ENCODE results near the gene BNIP3.
"Not testable (repeated sequence)": the region's sequence is repeated elsewhere in the genome, so short reads cannot be mapped to it uniquely, and the experiment has no call there.

The BNIP3 gene

DNA sequence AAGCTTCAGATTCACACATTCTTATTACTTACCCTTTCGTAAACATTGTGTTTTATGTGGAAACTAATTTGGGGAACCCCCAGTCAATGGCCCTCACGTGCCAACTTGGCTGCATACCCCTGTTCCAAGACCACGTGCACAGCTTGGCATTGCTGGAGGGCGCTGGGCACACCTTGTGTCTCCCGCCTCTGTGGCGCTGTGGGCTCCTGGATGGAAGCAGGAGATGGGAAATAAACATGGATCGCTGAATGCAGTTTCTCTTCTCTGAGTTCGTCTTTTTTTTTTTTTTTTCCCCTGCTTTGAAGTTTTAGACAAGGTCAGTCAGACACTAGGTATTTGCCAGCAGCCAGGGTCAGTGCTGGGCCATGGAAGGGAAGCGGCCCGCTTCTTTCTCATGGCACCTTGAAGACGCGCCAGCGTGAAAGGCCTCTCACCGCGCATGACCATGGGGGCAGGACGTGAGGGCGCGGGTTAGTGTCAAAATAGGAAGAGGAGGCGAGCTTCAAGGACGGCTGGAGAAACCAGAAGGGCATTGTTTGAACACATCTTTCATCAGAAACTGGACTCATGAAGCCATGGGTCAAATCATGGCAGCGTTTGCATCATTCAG, 27.3 kb downstream of the BNIP3 start:
- no peak for DNase-seq (ENCODE audit: low read depth in 2 of 3, low spot score in 1 of 3)

DNA sequence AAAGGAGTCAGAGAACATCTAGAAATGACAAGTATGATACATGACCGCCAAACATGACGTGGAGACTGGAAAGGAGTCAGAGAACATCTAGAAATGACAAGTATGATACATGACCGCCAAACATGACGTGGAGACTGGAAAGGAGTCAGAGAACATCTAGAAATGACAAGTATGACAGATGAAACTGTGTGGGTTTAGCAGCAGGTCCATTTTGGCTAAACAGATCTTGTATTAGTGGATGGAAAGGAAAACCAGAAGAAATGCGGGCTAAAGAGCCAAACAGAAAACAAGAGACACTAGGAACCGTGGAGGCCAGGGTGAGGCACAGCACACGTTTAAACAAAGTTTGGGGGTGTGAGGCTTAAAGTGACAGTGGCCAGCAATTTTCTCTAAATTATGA, 31.8 kb downstream of the BNIP3 start:
- not testable (repeated sequence) for DNase-seq (ENCODE audit: low read depth in 2 of 3, low spot score in 1 of 3)

DNA sequence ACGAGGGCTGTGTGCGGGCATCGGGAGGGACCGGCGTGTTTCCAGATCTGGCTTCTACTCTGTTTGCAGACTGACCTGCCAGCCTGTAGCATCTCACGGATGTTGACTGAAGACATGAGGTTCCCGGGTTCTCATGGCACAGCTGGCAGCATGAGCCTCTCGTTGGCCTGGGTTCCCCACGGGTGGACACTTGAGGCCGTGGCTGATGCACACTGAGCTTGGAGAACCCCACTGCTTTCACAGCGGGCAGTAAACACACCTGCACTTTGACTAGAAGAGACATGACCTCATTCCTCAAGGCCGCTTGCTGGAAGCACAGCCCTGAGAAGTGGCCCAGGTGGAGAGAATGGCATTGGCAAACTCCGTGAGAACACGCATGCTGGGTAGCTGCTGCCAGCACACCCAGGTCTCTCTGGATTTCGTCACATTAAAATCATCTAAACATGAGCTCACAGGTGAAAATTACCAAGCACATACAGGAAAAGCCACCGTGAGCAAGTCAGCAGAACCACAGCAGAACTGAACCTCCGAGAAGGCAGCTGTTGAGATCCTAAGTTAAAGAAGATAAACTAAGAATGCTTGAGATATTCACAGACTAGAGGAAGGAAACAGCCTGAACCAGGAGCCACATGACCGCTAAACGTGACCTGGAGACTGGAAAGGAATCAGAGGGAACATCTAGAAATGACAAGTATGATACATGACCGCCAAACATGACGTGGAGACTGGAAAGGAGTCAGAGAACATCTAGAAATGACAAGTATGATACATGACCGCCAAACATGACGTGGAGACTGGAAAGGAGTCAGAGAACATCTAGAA, 32.5 kb downstream of the BNIP3 start:
- DNase-seq (ENCODE audit: low read depth in 2 of 3, low spot score in 1 of 3) = no peak

DNA sequence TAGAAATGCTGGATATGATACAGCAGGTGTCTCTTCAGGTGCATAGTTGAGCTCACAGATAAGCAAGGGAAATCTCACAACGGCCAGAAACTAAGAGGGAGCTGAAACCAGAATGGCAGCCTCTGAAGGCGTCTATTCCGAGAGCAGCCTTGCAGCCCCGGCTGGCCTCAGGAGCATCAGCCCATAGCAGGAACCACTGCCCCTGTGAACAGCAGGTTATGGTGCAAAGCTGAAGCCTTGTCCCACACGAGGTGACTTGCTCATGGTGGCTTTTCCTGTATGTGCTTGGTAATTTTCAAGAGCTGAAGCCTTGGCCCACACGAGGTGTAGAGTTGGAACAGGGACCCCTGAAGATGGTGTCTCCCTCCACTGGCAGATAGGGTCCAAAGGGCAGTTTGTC, 33.2 kb downstream of the BNIP3 start:
- no peak for DNase-seq (ENCODE audit: low read depth in 2 of 3, low spot score in 1 of 3)

DNA sequence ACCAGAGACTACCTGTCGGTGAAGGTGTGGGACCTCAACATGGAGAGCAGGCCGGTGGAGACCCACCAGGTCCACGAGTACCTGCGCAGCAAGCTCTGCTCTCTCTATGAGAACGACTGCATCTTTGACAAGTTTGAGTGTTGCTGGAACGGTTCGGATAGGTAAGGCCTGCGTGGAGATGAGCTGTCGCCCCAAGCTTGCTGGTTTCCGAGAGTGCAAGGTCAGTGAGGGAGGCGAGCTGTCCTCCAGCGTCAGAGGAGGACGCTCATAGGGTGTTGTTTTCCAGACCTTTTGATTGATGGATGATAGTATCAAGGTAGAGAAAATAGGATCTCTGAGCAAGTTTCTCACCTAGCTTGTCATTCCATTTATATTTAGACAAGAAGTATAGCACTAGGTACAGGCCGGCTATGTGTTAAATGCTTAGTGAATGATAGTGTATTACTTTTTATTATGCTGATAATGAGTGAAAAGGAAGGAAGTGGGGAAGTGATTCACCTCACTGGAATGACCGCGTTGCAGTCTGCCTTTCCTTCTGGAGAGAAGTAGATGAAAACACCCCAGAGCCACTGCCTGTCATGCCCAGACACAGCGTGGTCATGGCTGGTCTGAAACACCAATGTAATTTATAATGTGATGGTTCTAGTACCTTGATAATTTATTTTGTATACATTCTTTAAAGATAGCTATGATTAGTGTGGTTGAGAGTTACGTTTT, 33.9 kb downstream of the BNIP3 start:
- no peak for DNase-seq (ENCODE audit: low read depth in 2 of 3, low spot score in 1 of 3)

DNA sequence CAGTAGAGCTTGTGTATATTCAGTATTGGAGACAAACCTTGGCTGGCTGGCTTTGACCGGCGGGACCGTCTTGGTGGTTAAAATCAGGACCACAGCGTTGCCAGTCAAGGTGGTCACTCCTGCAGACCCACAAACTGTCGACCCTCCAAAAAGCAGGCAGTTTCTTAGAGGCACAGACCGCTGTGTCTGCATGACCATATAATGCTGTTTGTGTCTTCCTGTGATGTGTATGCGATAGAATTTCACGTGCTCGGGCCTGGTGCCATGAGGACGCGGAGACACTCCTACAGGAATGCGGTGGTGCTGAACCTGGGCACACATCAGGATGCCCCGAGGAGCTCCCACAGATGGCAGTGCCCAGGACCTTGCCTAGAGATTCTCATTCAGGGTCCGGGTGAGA, 34.8 kb downstream of the BNIP3 start:
- DNase-seq (ENCODE audit: low read depth in 2 of 3, low spot score in 1 of 3) = no peak

DNA sequence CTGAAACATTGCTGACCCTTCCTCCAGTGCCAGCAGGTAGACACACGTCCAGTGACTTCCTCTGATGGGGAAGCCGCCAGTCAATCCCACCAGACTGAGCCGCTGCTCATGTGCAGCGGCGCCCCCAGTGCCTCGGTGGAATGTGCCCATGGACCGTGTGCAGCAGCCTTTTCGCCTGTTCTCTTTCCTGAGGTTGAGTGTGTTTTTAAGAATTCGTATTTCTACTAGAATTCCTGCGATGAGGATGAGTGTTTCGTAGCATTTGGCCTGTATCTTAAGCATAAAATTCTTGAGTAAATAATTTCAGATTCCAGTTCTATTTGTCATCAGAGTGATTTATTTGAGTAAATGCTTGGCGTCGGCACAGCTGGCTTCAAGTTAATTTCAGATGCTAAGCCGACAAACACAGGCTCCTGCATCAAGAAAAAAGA, 35.4 kb downstream of the BNIP3 start:
- no peak for DNase-seq (ENCODE audit: low read depth in 2 of 3, low spot score in 1 of 3)

DNA sequence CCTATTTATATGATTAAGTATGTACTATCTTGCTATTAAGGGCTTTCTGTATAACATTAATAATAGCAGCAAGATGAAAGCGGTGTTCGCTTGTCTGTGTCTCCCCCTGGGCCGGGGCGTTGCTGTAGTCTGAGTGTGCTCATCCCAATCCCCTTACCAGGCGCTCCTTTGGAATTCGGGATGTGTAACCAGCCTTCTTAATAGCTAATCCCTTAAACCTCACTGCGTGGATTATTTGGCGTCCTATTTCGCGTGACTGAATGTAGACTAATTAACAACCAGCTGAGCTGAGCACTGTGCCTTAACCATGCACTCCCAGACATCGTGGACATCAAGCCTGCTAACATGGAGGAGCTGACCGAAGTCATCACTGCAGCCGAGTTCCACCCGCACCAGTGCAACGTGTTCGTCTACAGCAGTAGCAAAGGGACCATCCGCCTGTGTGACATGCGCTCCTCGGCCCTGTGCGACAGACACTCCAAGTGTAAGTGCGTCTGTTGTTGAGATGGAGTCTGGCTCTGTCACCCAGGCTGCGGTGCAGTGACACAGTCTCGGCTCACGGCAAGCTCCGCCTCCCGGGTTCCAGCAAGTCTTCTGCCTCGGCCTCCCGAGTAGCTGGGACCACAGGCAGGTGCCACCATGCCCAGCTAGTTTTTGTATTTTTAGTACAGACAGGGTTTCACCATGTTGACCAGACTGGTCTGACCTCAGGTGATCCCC, 36.6 kb downstream of the BNIP3 start:
- no peak for DNase-seq (ENCODE audit: low read depth in 2 of 3, low spot score in 1 of 3)

DNA sequence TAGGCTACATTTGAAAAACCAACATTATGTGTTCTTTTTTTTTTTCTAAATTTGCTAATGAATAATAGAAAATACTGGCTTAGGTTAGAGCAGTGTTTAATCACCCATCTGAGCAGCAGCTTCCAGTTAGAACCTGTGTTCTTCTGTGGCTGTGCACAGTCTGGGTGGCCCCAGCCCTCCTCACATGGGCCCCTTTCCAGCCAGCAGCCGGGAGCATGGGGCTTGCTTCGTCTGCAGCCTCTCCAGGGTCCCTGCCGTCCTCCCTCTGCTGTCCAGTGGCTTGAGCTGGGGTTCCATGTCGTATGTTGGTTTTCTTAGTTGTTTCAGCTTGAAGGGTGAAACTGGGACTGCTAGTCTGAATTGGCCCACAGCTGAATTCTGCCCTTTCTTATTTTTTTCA, 37.3 kb downstream of the BNIP3 start:
- DNase-seq (ENCODE audit: low read depth in 2 of 3, low spot score in 1 of 3) = no peak

DNA sequence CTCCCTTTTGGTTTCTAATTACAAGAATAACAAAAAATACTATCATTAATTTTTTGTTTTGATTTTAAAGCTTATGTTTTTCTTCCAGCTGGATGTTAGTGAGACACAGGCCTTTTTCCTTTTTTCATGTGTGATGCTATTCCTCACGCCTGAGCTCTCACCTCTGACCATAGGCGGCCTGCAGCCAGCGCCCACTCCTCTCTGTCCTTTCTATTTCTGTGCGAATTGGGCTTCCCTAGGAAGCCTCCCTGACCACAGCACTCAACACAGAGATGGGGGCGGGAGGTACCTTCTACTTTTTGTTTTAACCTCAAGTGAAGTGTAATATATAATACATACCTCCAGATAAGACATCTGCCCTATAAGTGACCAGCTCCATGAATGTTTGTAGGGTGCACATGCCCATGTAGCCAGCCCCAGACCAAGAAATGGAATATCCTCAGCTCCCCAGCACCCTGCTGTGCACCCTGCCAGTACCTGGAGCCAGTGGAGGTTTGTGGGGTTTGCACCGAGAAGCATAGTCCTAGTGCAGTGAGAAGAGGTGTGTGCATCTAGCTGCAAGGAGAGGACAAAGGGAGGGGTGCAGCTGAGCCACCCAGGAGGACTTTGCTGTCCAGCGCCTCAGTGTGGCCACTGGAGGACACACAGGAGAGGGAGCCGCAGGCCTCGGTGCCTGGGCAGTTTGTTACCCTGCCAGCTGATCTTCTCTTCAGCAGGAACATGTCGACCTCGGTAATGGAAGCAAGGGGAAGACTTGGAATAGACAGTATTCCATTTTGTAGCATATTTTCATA, 38.5 kb downstream of the BNIP3 start:
- no peak for DNase-seq (ENCODE audit: low read depth in 2 of 3, low spot score in 1 of 3)

DNA sequence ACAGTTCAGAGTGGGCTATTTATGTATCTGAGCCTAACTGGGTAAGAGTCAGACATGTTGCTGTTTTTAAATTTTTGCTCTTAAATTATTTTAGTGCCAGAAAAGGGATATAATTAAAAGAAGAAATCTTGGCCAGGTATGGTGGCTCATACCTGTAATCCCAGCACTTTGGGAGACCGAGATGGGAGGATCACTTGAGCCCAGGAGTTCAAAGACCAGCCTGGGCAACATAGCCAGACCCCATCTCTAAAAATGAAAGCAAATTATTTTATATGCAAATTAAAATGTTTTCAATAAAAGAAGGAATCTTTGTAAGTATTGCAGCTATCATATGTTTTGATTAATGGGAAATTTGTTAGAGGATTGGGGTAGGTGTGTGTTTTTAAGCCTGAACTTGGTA, 39.3 kb downstream of the BNIP3 start:
- DNase-seq (ENCODE audit: low read depth in 2 of 3, low spot score in 1 of 3) = no peak

DNA sequence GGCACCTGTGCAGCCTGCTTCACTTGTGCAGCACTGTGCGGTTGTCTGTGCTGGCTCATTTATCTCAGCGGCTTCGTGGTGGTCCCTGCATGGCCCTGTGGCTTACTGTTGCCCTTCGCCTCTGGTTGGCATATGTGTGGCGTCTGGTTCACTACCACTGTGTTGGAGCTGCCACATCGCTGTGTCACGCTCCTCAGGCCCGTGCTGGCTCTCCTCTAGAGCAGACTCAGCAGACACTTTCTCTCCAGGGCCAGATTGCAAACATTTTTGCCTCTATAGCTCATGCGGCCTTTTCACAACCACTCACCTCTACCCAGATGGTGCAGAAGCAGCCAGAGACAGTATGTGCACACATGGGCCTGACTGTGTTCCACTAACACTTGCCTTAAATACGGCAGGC, 43.0 kb downstream of the BNIP3 start:
- DNase-seq (ENCODE audit: low read depth in 2 of 3, low spot score in 1 of 3) = no peak

DNA sequence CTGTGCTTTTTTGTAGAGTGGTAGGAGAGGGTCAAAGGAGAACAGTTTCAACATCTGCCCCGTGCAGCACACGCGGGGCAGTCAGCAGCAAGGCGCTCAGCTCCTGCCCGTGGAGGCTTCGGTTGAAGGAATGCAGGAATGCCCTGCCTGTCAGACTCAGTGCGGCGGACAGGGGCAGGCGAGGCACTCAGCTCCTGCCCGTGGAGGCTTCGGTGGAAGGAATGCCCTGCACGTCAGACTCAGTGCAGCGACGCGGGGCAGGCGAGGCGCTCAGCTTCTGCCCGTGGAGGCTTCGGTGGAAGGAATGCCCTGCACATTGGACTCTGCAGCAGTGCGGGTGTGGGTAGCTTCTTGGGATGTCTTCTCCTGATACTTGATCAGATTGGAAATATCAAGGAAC, 43.9 kb downstream of the BNIP3 start:
- no peak for DNase-seq (ENCODE audit: low read depth in 2 of 3, low spot score in 1 of 3)

DNA sequence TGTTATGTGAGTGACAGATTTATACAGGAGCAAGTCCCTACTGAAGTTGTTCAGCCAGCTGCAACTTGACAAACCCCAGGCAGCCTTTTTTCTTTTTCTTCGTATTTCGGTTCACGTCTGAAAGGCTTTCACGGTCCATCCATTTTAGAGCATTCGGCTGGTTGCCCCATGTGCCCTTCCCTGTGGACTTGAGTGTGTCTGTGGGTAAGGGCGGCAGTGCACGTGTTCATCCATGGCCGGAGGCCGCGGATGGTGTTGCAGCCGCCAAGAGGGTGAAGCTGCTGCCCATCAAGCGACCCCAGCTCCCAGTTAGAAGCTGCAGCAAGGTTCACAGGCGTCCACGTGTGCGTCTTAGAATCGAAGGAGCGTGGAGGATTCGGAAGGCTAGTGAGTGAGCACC, 45.0 kb downstream of the BNIP3 start:
- DNase-seq (ENCODE audit: low read depth in 2 of 3, low spot score in 1 of 3) = no peak

DNA sequence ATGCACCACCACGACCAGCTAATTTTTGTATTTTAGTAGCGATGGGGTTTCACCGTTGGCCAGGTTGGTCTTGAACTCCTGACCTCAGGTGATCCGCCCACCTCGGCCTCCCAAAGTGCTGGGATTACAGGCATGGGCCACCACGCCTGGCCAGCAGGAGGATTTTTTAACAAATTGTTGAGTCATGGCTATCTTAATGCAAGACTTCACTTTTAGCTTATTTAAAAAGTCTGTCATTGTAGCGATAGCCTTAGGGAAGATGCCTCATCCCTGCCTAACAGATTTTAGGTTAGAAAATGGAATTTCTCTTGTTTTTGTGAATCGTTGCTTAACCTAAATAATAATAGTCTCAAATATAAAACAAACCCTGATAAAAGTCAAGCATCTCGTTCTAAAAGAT, 45.4 kb downstream of the BNIP3 start:
- DNase-seq (ENCODE audit: low read depth in 2 of 3, low spot score in 1 of 3) = no peak

DNA sequence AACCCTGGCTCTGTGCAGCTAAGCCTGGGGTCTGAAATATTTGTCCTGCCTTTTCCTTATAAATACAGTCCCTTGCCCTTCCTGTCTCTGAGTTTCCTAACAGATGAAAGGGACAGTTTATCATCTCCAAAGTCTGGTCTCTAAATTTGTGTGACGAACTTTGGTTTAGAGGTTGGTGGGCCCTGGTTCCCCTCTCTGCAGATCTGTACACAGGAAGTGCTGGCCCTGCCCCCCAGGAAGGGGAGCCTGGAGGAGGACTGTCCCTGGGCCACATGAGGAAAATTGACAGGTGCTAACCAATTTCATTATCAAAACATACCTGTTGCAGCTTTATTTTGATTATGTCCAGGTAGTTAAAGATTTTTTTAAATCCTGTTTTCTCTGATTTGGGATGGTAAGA, 46.5 kb downstream of the BNIP3 start:
- DNase-seq (ENCODE audit: low read depth in 2 of 3, low spot score in 1 of 3) = no peak

DNA sequence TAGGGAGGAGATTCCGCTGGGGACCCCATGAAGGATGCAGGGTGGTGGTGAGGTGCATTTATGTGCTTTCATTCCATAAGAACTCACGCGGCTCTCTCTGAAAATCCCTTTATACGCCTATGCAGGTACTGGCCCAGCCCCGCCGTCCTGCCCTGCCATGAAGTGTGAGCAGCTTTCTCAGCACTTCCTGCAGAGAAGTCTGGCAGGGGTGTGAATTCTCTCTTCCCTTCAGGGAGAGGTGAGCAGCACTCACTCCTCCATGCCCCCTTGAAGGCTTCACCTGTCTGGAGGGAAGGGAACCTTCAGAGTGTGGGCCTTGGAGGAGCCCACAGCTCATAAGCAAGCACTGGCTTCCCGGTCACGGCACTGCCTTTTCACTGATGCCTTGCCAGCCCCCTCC, 47.0 kb downstream of the BNIP3 start:
- DNase-seq (ENCODE audit: low read depth in 2 of 3, low spot score in 1 of 3) = no peak

DNA sequence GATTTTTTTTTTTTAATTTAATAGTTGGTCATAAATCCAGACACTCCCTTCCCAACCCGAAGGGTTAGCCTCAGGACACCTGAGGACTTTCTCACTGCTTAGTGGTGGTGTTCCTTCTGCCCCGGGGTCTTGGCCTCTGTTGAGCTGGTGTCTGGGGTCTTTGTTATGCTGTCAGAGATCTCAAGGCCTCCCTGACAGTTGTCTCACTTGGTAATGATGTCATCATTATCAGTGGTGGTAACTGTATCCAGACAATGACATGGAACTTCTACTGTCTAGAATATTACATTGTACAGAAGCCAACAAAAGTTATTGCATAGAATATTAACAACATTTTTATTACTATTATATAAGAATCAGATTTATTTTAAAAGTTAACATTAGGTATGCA, 48.0 kb downstream of the BNIP3 start:
- DNase-seq (ENCODE audit: low read depth in 2 of 3, low spot score in 1 of 3) = no peak

DNA sequence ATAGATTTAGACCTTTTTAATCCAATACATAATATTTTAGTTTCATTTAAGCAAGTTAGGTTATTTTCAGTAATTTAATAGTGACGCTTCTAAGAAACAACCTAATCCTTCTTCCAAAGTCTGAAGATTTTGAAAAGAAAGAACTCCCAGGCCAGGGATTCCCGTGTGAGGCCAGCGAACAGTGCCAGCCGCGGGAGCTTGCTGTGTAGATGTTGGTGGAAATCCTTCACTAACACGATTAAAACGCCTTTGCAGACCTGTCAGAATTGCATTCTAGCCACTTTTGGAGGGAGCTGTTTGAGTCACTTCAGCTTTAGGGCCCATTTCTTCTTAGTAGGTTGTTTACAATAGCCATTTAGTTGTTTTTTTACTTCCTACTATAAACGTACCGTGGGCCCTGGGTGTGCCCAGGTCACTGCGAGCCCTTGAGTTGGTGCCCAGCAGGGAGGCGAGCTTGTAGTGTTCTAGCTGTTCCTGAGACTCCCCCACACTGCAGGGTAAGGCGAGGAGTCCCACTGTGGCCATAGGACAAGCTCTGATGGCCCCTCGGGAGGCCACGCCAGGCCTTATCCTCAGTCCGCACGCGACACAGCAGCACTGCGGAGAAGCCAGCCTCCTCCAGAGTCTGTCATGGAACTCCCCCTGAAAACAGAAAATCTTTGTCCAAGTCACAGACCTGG, 48.6 kb downstream of the BNIP3 start:
- no peak for DNase-seq (ENCODE audit: low read depth in 2 of 3, low spot score in 1 of 3)

DNA sequence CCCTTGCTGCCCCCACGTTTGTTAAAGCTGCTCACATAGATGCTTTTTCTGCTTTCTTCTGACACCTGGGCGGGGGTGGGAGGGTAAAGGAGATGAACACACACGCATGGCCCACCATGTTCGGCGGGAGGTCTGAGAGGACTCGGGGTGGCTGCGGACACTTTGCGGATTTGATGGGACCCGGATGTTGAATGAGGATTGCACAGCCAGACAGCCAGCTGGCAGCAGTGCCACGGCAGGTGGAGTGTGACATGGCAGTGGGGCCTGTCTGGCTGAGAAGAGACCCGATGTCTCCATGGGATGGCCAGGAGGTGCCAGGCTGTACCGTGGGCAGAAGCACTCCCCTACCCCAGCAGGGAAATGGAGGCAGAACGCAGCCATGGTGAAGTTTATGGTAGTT, 49.7 kb downstream of the BNIP3 start:
- no peak for DNase-seq (ENCODE audit: low read depth in 2 of 3, low spot score in 1 of 3)

Measured in stimulated activated CD4-positive, alpha-beta T cell treated with anti-CD3 and anti-CD28 coated beads, Interleukin-12 subunit alpha, Interleukin-12 subunit beta, amount 100 ng/mL, for 48 hours (primary cell).